Measurements from ENCODE around the gene CAD.

CAD gene

DNA sequence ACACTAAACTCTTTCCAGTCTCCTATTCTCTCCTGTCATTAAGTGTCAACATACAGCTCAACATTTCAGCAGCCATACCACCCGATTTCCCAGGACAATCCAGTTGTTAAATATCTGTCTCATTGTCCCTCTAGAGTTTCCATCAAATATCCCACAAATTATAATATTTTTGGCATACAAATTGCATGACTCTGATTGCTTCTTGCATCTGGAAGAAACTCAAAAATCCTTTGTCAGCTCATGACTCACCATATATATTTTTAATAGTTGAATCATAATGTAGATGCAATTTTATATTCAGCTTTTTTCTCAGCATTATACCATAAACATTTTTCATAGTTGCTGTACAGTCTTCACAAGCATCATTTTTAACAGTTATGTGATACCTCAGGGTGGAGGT is 38.5 kb downstream of the CAD start:
- Histone ChIP-seq H3K4me1 (ENCODE audit: insufficient read depth, low read length, poor library complexity, severe bottlenecking) (no peaks in the 10 kb centered on the region), H2AFZ (ENCODE audit: low read length) (no peak overlapping the region), H3K9ac (ENCODE audit: low read depth, low read length, poor library complexity, severe bottlenecking) (no peak overlapping the region), H3K79me2 (ENCODE audit: insufficient read depth, low read length) (no peaks in the 10 kb centered on the region), H3K4me3 (ENCODE audit: low read length, poor library complexity, severe bottlenecking) (no peak overlapping the region), H3K9me2 (replicated peaks; ENCODE audit: low read depth, low read length) (no peaks in the 10 kb centered on the region), H3K9me3 (ENCODE audit: insufficient read depth, low read depth, low read length) (no peaks in the 10 kb centered on the region), H4K20me1 (ENCODE audit: insufficient read depth, low read length, poor library complexity, severe bottlenecking) (no peaks in the 10 kb centered on the region), H3K27me3 (ENCODE audit: insufficient read depth, low read length, poor library complexity, severe bottlenecking) (no peaks in the 10 kb centered on the region), H3K4me2 (ENCODE audit: low read depth, low read length, poor library complexity, severe bottlenecking) (no peak overlapping the region), H3K36me3 (ENCODE audit: insufficient read depth, low read length) (no peaks in the 10 kb centered on the region), H3F3A (ENCODE audit: low read depth) (no peaks in the 10 kb centered on the region)
- TF ChIP-seq, protein P1, sequence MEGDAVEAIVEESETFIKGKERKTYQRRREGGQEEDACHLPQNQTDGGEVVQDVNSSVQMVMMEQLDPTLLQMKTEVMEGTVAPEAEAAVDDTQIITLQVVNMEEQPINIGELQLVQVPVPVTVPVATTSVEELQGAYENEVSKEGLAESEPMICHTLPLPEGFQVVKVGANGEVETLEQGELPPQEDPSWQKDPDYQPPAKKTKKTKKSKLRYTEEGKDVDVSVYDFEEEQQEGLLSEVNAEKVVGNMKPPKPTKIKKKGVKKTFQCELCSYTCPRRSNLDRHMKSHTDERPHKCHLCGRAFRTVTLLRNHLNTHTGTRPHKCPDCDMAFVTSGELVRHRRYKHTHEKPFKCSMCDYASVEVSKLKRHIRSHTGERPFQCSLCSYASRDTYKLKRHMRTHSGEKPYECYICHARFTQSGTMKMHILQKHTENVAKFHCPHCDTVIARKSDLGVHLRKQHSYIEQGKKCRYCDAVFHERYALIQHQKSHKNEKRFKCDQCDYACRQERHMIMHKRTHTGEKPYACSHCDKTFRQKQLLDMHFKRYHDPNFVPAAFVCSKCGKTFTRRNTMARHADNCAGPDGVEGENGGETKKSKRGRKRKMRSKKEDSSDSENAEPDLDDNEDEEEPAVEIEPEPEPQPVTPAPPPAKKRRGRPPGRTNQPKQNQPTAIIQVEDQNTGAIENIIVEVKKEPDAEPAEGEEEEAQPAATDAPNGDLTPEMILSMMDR (conservative IDR thresholded peaks at IDR 0.05; ENCODE audit: low read length) = no peak

DNA sequence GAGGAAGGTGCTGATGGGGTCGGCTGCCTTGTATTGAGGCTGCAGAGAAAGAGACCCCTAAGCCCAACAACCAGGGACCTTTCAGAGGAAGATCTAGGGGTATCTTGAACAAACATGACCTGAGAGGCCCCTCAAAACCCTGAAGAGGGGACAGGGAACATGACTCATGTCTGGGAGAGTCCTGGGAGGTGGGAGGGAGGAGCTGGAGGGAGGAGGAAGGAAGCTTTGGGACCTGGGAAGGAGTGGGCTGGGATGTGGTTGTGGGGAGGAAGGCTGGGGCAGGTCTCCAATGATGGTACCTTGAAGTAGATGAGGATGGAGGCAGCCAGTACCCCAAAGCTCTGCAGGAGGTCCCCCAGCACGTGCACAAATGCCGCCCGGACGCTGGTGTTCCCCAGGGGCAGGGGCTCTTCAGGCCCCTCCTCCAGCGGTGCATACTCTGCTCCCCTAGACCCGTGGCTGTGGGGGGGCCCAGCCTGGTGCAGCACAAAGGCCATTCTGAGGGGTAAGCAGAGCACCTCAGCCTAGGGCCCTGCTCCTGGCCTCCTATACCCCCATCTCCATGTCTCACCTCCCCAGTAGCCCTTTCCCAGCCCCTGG is 39.8 kb downstream of the CAD start:
- no peaks in the 10 kb centered on the region for H3K4me1 ChIP-seq (ENCODE audit: insufficient read depth, low read length, poor library complexity, severe bottlenecking)
- no peaks in the 10 kb centered on the region for H3K9me2 ChIP-seq (replicated peaks; ENCODE audit: low read depth, low read length)
- H4K20me1 ChIP-seq (ENCODE audit: insufficient read depth, low read length, poor library complexity, severe bottlenecking) = no peaks in the 10 kb centered on the region
- H3K27me3 ChIP-seq (ENCODE audit: insufficient read depth, low read length, poor library complexity, severe bottlenecking) = no peaks in the 10 kb centered on the region
- H3K4me3 ChIP-seq (ENCODE audit: low read length, poor library complexity, severe bottlenecking) = no peak overlapping the region
- TF ChIP-seq EZH2phosphoT487 (IDR thresholded peaks at IDR 0.05; ENCODE audit: borderline replicate concordance) = no peak
- TF ChIP-seq, protein P1 (conservative IDR thresholded peaks at IDR 0.05; ENCODE audit: low read length) = no peak
- no peak overlapping the region for H2AFZ ChIP-seq (ENCODE audit: low read length)
- H3K9ac ChIP-seq (ENCODE audit: low read depth, low read length, poor library complexity, severe bottlenecking) = no peak overlapping the region
- no peaks in the 10 kb centered on the region for H3K9me3 ChIP-seq (ENCODE audit: insufficient read depth, low read depth, low read length)
- H3F3A ChIP-seq (ENCODE audit: low read depth) = no peaks in the 10 kb centered on the region
- H3K36me3 ChIP-seq (ENCODE audit: insufficient read depth, low read length) = no peaks in the 10 kb centered on the region
- H3K4me2 ChIP-seq (ENCODE audit: low read depth, low read length, poor library complexity, severe bottlenecking) = no peak overlapping the region
- no peaks in the 10 kb centered on the region for H3K79me2 ChIP-seq (ENCODE audit: insufficient read depth, low read length)

DNA sequence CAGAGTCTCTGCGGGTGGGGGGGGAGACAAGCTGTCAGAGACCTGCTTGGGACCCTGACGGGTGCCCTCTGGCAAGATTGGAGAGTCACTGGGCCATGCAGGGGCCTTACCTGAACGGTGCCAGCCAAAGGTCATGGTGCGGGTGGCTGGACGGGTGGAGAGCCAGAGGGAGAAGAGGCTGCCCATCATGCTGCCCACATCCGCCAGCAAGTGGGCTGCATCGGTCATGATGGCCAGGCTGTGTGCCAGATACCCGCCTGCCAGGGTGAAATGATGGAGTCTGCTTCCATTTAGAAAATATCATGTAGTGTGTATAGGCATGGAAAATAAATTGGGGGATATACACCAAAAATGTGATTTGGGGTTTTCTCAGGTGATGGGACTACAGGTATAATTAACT is 40.9 kb downstream of the CAD start:
- no peak overlapping the region for H3K9ac ChIP-seq (ENCODE audit: low read depth, low read length, poor library complexity, severe bottlenecking)

More for the DNA sequence above, 40.9 kb downstream of the CAD start:
- H3K4me3 ChIP-seq (ENCODE audit: low read length, poor library complexity, severe bottlenecking) = no peak overlapping the region
- no peak overlapping the region for H2AFZ ChIP-seq (ENCODE audit: low read length)
- H3K9me3 ChIP-seq (ENCODE audit: insufficient read depth, low read depth, low read length) = no peaks in the 10 kb centered on the region
- no peaks in the 10 kb centered on the region for H3K79me2 ChIP-seq (ENCODE audit: insufficient read depth, low read length)
- H3K9me2 ChIP-seq (replicated peaks; ENCODE audit: low read depth, low read length) = no peaks in the 10 kb centered on the region
- H3K36me3 ChIP-seq (ENCODE audit: insufficient read depth, low read length) = no peaks in the 10 kb centered on the region
- H3K4me1 ChIP-seq (ENCODE audit: insufficient read depth, low read length, poor library complexity, severe bottlenecking) = no peaks in the 10 kb centered on the region
- TF ChIP-seq EZH2phosphoT487 (IDR thresholded peaks at IDR 0.05; ENCODE audit: borderline replicate concordance) = no peak
- TF ChIP-seq, protein P1 (conservative IDR thresholded peaks at IDR 0.05; ENCODE audit: low read length) = no peak
- no peaks in the 10 kb centered on the region for H4K20me1 ChIP-seq (ENCODE audit: insufficient read depth, low read length, poor library complexity, severe bottlenecking)
- H3K4me2 ChIP-seq (ENCODE audit: low read depth, low read length, poor library complexity, severe bottlenecking) = no peak overlapping the region
- no peaks in the 10 kb centered on the region for H3K27me3 ChIP-seq (ENCODE audit: insufficient read depth, low read length, poor library complexity, severe bottlenecking)
- no peaks in the 10 kb centered on the region for H3F3A ChIP-seq (ENCODE audit: low read depth)
